OCI-LY1 (cell line): ENCODE results near the gene EIPR1.
A peak's percentile ranks its signal among the peaks of the same experiment; 100 is the strongest.

ENCODE experiments used
- H2AFZ ChIP-seq: fragments of 200-600 bp; sonication (generic), shearing (Covaris generic); 2 replicates; pipeline ENCODE4 v1.6.0; 2014; ENCODE audit warnings: antibody characterized with exemption, mild to moderate bottlenecking, low read length
- H3F3A ChIP-seq: fragments of 200-600 bp; sonication (generic), shearing (Covaris generic); 2 replicates; pipeline ENCODE4 v1.6.0; 2014; ENCODE audit warnings: mild to moderate bottlenecking, antibody characterized with exemption, low read length, moderate library complexity; ENCODE audit not compliant: insufficient read depth
- H3K27ac ChIP-seq: fragments of 200-600 bp; sonication (generic); 2 replicates; pipeline ENCODE4 v1.5.1; 2014; ENCODE audit warnings: low read length, mixed run types, mild to moderate bottlenecking, low read depth; ENCODE audit not compliant: poor library complexity, severe bottlenecking
- H3K27me3 ChIP-seq: fragments of 200-600 bp; sonication (generic); 2 replicates; pipeline ENCODE4 v1.6.0; 2014; ENCODE audit warnings: antibody characterized with exemption, mild to moderate bottlenecking, low read length, moderate library complexity; ENCODE audit not compliant: insufficient read depth
- H3K36me3 ChIP-seq: fragments of 200-600 bp; sonication (generic); 2 replicates; pipeline ENCODE4 v1.6.1; 2014; ENCODE audit warnings: mild to moderate bottlenecking, antibody characterized with exemption, low read length, moderate library complexity, mixed read lengths; ENCODE audit not compliant: insufficient read depth
- H3K4me1 ChIP-seq: fragments of 200-600 bp; sonication (generic); 2 replicates; pipeline ENCODE4 v1.5.1; 2014; ENCODE audit warnings: mild to moderate bottlenecking, low read length, moderate library complexity; ENCODE audit not compliant: insufficient read depth, severe bottlenecking
- H3K4me2 ChIP-seq: fragments of 200-600 bp; sonication (generic), shearing (Covaris generic); 2 replicates; pipeline ENCODE4 v1.6.1; 2014; ENCODE audit warnings: low read length
- H3K4me3 ChIP-seq: fragments of 200-600 bp; sonication (generic); 2 replicates; pipeline ENCODE4 v1.5.1; 2014; ENCODE audit warnings: low read length, low read depth, mild to moderate bottlenecking, mixed read lengths; ENCODE audit not compliant: poor library complexity, severe bottlenecking
- H3K79me2 ChIP-seq: fragments of 200-600 bp; shearing (Covaris generic); 2 replicates; pipeline ENCODE4 v1.6.1; 2016; ENCODE audit warnings: mixed run types, low read length, mixed read lengths; ENCODE audit not compliant: insufficient read depth
- H3K9ac ChIP-seq: fragments of 200-600 bp; sonication (generic), shearing (Covaris generic); 2 replicates; pipeline ENCODE4 v1.6.1; 2014; ENCODE audit warnings: mild to moderate bottlenecking, low read length, mixed read lengths
- H3K9me2 ChIP-seq: fragments of 200-600 bp; sonication (generic), shearing (Covaris generic); 2 replicates; pipeline ENCODE4 v1.6.1; 2014; ENCODE audit warnings: low read depth, mild to moderate bottlenecking, low read length, mixed read lengths
- H3K9me3 ChIP-seq: fragments of 200-600 bp; shearing (Covaris generic); 2 replicates; pipeline ENCODE4 v1.6.1; 2014; ENCODE audit warnings: low read length, mixed read lengths
- H4K20me1 ChIP-seq: fragments of 200-600 bp; sonication (generic), shearing (Covaris generic); 2 replicates; pipeline ENCODE4 v1.6.0; 2016; ENCODE audit warnings: mild to moderate bottlenecking, low read length; ENCODE audit not compliant: insufficient read depth
- CTCF ChIP-seq: fragments of 200-600 bp; sonication (generic), shearing (Covaris generic); IDR thresholded peaks from 2 replicates; pipeline ENCODE4 v1.5.1; 2017; ENCODE audit warnings: mild to moderate bottlenecking, antibody characterized with exemption, low read length, moderate library complexity, mixed read lengths
- EZH2 ChIP-seq: fragments of 200-600 bp; sonication (generic), shearing (Covaris generic); IDR thresholded peaks from 2 replicates; pipeline ENCODE4 v1.8.0; 2017; ENCODE audit warnings: borderline replicate concordance, mixed run types, mild to moderate bottlenecking, antibody characterized with exemption, low read length, moderate library complexity, mixed read lengths

The EIPR1 gene

GRCh38 chr2:3192920-3193319 lies 184.7 kb downstream of the EIPR1 start:
- Histone ChIP-seq H3K27ac (peak overlapping the region; percentile 29), H3K36me3 (peaks cover 39% of the 10 kb centered on the region), H4K20me1 (no peaks in the 10 kb centered on the region), H3K4me1 (peaks cover 42% of the 10 kb centered on the region), H3K9me3 (no peaks in the 10 kb centered on the region), H3K79me2 (no peaks in the 10 kb centered on the region), H2AFZ (no peak overlapping the region), H3K4me2 (no peak overlapping the region), H3F3A (no peaks in the 10 kb centered on the region), H3K9me2 (no peaks in the 10 kb centered on the region), H3K4me3 (no peak overlapping the region), H3K9ac (no peak overlapping the region), H3K27me3 (no peaks in the 10 kb centered on the region)
- TF ChIP-seq EZH2 = no peak
- TF ChIP-seq CTCF = peak; percentile 32; the same call in 1 of the 2 replicates

- Histone ChIP-seq H3K79me2 (no peaks in the 10 kb centered on the region), H3K4me2 (no peak overlapping the region), H3K9ac (no peak overlapping the region), H3K4me3 (no peak overlapping the region), H2AFZ (no peak overlapping the region), H3K4me1 (peaks cover 36% of the 10 kb centered on the region), H3K36me3 (peaks cover 39% of the 10 kb centered on the region), H3K9me3 (no peaks in the 10 kb centered on the region), H3K9me2 (no peaks in the 10 kb centered on the region), H3K27me3 (no peaks in the 10 kb centered on the region), H3F3A (no peaks in the 10 kb centered on the region), H4K20me1 (no peaks in the 10 kb centered on the region), H3K27ac (no peak overlapping the region)
- TF ChIP-seq EZH2 (no peak), CTCF (no peak)
Observed at GRCh38 chr2:3192281-3192818, 185.3 kb downstream of the EIPR1 start.

GRCh38 chr2:3189961-3190360 lies 187.7 kb downstream of the EIPR1 start:
- H4K20me1 ChIP-seq = no peaks in the 10 kb centered on the region
- H3K27ac ChIP-seq = no peak overlapping the region
- no peak overlapping the region for H3K4me3 ChIP-seq
- no peaks in the 10 kb centered on the region for H3F3A ChIP-seq
- no peak for TF ChIP-seq CTCF
- no peak for TF ChIP-seq EZH2
- no peak overlapping the region for H3K9ac ChIP-seq
- H3K4me2 ChIP-seq = no peak overlapping the region
- no peaks in the 10 kb centered on the region for H3K9me3 ChIP-seq
- peaks cover 12% of the 10 kb centered on the region for H3K4me1 ChIP-seq
- no peak overlapping the region for H2AFZ ChIP-seq
- no peaks in the 10 kb centered on the region for H3K9me2 ChIP-seq
- H3K36me3 ChIP-seq = peaks cover 37% of the 10 kb centered on the region
- no peaks in the 10 kb centered on the region for H3K27me3 ChIP-seq
- H3K79me2 ChIP-seq = no peaks in the 10 kb centered on the region
